ENCODE results near the gene GSN.

GSN gene

GRCh38 chr9:121260457-121261106 lies 7.4 kb upstream of the GSN start:
- no peak overlapping the region for H3K27ac ChIP-seq
- no peak for TF ChIP-seq CTCF (conservative IDR thresholded peaks at IDR 0.05)

DNA sequence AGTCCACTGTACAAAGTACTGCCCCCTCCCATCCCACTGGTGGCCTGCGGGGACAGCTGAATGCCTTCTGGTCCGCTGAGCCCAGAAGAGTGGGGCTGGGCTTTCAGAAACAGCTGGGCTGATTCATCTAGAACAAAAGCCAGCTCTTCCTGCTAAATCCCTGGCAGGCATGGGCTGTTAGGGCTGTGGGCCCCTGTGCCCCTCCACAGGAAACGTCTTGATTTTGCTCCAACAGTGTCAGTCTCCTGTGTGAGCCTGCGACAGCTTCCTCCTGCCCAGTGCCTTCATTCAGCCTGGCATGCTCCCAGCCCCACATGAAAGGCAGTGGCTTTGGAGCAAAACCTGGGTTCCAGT lies 6.9 kb upstream of the GSN start:
- no peak overlapping the region for H3K27ac ChIP-seq
- TF ChIP-seq CTCF (conservative IDR thresholded peaks at IDR 0.05), result no peak

DNA sequence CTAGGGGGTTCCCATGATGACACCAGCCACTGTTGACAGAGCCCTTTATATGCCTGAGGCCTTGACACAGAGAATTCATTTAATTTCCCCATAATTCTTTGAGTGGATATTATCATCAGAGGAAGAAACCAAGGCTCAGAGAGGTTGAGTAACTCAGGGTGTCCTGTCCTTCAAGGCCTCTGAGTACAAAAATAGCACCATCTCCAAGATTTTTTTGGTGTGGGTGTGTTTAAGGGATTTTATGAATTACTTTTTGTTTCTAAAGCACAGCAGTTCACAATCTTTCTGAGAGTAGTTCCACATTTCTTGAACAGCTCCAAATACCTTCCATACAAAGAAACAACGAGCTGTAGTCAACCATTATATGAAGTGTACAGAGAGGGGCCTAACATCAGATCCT lies 6.2 kb upstream of the GSN start:
- no peak for TF ChIP-seq CTCF (conservative IDR thresholded peaks at IDR 0.05)

DNA sequence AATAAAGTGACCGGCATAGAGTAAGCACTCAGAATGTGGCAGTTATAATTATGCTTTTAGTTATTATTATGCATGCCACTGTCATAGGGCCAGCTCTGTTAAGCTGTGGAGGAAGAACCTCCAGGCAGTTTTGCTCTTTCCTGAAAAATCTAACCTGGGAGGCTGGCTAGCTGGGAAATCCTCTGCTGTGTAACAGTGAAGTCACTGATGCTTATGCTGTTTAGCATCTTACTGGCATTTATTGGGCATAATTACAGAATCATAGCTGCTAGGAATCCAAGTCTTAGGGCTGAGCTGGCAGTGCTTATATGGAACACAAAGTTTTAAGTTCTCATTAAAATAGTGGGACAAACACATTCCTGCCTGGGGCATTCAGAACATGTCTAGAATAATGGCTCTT lies 5.5 kb upstream of the GSN start:
- no peak overlapping the region for H3K27ac ChIP-seq
- no peak for TF ChIP-seq CTCF (conservative IDR thresholded peaks at IDR 0.05)

More for the DNA sequence above, 6.2 kb upstream of the GSN start:
- no peak overlapping the region for H3K27ac ChIP-seq

GRCh38 chr9:121262953-121263352 lies 5.0 kb upstream of the GSN start:
- H3K27ac ChIP-seq, result no peak overlapping the region
- no peak for TF ChIP-seq CTCF (conservative IDR thresholded peaks at IDR 0.05)

DNA sequence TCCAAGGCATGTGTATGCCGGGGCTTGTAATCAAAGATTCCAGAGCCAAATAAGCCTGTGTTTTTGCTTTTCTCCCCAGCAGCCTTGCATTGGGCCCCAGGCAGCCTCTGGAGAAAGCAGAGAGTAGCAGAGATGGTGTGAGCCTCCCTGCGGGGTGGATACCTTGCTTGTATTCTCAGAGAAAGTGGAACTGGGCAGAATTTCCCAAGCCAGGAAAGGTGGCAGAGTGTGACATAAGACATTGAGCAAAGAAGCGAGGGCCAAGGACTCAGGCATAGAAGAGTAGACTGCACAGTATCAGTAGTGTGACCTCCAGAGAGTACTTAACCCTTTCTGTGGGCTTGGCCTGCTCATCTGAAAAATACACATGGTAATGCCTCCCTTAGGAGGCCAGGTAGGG lies 1.6 kb upstream of the GSN start:
- no peak overlapping the region for H3K27ac ChIP-seq
- no peak for TF ChIP-seq CTCF (conservative IDR thresholded peaks at IDR 0.05)

DNA sequence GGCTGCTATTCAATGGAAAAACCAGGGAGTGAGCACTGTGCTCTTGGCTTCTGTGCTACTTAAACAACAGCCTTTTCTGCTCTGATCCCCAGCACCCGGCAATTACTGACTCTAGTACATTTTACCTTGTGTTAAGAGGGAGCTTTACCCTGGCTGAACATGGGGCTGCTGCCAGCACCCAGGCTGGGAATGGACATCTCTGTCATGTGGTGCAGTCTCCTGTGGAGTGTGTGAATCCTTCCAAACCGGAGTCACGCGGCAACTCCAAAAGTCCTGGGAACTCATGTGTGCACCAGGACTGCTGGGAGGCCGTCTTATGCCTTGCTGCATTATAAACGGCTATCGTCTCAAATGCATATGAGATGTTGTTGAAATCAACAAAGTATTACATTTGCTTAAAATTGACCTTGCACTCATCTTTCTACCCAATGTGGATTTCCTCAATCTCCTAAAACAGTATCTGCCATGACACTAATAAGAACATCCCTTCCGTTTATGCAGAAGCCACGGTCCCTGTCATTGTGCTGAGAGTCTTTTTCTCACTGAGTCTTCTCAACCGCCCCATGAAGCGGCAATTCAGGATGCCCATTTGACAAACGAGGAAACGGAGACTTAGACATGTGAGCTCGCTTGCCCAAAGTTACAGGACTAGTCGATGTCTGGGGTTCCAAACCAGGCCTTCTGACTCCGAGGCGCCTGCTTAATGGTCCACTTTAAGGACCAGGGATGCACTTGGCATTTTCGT lies 884 bp upstream of the GSN start:
- peak overlapping the region; percentile 60; the same call in 1 of the 2 replicates for H3K27ac ChIP-seq
- TF ChIP-seq CTCF (conservative IDR thresholded peaks at IDR 0.05), result no peak

Data from VCaP (cell line).